ENCODE results near the gene WIPF1.

WIPF1 gene

GRCh38 chr2:174585146-174585545 is 12.5 kb downstream of the WIPF1 start:
- no peak overlapping the region for H3K4me3 ChIP-seq (ENCODE audit: low read depth, low read length)

GRCh38 chr2:174581491-174581890 is 16.1 kb downstream of the WIPF1 start:
- Histone ChIP-seq H3K27me3 (ENCODE audit: insufficient read depth, low read depth, severe bottlenecking) (no peaks in the 10 kb centered on the region), H3K4me3 (ENCODE audit: low read depth, low read length) (no peak overlapping the region), H3K36me3 (no peaks in the 10 kb centered on the region), H3K27ac (no peak overlapping the region), H3K9me3 (ENCODE audit: severe bottlenecking) (no peaks in the 10 kb centered on the region)
- no peak for TF ChIP-seq CTCF (IDR thresholded peaks at IDR 0.05; ENCODE audit: low read depth, low read length)
- no peak for DNase-seq

More at GRCh38 chr2:174585146-174585545, 12.5 kb downstream of the WIPF1 start:
- Histone ChIP-seq H3K27me3 (ENCODE audit: insufficient read depth, low read depth, severe bottlenecking) (no peaks in the 10 kb centered on the region), H3K36me3 (no peaks in the 10 kb centered on the region), H3K27ac (no peak overlapping the region), H3K9me3 (ENCODE audit: severe bottlenecking) (no peaks in the 10 kb centered on the region)
- TF ChIP-seq CTCF (IDR thresholded peaks at IDR 0.05; ENCODE audit: low read depth, low read length): no peak
- no peak for DNase-seq

- Histone ChIP-seq H3K27ac (no peak overlapping the region), H3K9me3 (ENCODE audit: severe bottlenecking) (no peaks in the 10 kb centered on the region), H3K4me3 (ENCODE audit: low read depth, low read length) (no peak overlapping the region), H3K27me3 (ENCODE audit: insufficient read depth, low read depth, severe bottlenecking) (no peaks in the 10 kb centered on the region), H3K36me3 (no peaks in the 10 kb centered on the region)
- DNase-seq: no peak
- TF ChIP-seq CTCF (IDR thresholded peaks at IDR 0.05; ENCODE audit: low read depth, low read length): no peak
These were observed 16.7 kb downstream of the WIPF1 start for GRCh38 chr2:174580951-174581350.

GRCh38 chr2:174577967-174578589 is 19.5 kb downstream of the WIPF1 start:
- H3K4me3 ChIP-seq (ENCODE audit: low read depth, low read length): no peak overlapping the region
- H3K9me3 ChIP-seq (ENCODE audit: severe bottlenecking): no peaks in the 10 kb centered on the region
- H3K36me3 ChIP-seq: no peaks in the 10 kb centered on the region
- peak; percentile 49; the same call in 1 of the 2 replicates for TF ChIP-seq CTCF (IDR thresholded peaks at IDR 0.05; ENCODE audit: low read depth, low read length)
- H3K27ac ChIP-seq: no peak overlapping the region
- no peak for DNase-seq
- H3K27me3 ChIP-seq (ENCODE audit: insufficient read depth, low read depth, severe bottlenecking): no peaks in the 10 kb centered on the region

- TF ChIP-seq CTCF (IDR thresholded peaks at IDR 0.05; ENCODE audit: low read depth, low read length): no peak
- Histone ChIP-seq H3K9me3 (ENCODE audit: severe bottlenecking) (no peaks in the 10 kb centered on the region), H3K4me3 (ENCODE audit: low read depth, low read length) (no peak overlapping the region), H3K27me3 (ENCODE audit: insufficient read depth, low read depth, severe bottlenecking) (no peaks in the 10 kb centered on the region), H3K27ac (no peak overlapping the region), H3K36me3 (no peaks in the 10 kb centered on the region)
- no peak for DNase-seq
These were observed 22.4 kb downstream of the WIPF1 start for GRCh38 chr2:174575124-174575776.
